Neural progenitor cell (in vitro differentiated cells): ENCODE data around the gene CDH3. TPM values are rescaled to one million over a fixed set of nuclear protein-coding genes. Genes with fewer than 3 reads are reported as not detected.

Experiments used
- DNase-seq: peaks from one replicate; pipeline ENCODE4 v3.0.0-alpha.2; 2016; ENCODE audit warnings: low spot score
- H2AFZ ChIP-seq: fragments of 200-600 bp; sonication (generic); replicated peaks from 2 replicates; pipeline ENCODE4 v1.6.1; 2016; ENCODE audit warnings: antibody characterized with exemption
- H3F3A ChIP-seq: fragments of 200-600 bp; sonication (generic); 2 replicates; pipeline ENCODE4 v1.6.1; 2016; ENCODE audit warnings: antibody characterized with exemption, low read depth
- H3K27ac ChIP-seq: fragments of 200-600 bp; sonication (generic); 2 replicates; pipeline ENCODE4 v1.5.1; 2016; ENCODE audit warnings: mild to moderate bottlenecking
- H3K27me3 ChIP-seq: fragments of 200-600 bp; sonication (generic); 2 replicates; pipeline ENCODE4 v1.6.1; 2016; ENCODE audit warnings: mild to moderate bottlenecking, moderate library complexity
- H3K36me3 ChIP-seq: fragments of 200-600 bp; sonication (generic); 2 replicates; pipeline ENCODE4 v1.5.1; 2016
- H3K4me1 ChIP-seq: fragments of 200-600 bp; sonication (generic); 2 replicates; pipeline ENCODE4 v1.6.1; 2016; ENCODE audit warnings: mixed run types
- H3K4me2 ChIP-seq: fragments of 200-600 bp; sonication (generic); 2 replicates; pipeline ENCODE4 v1.6.1; 2016
- H3K4me3 ChIP-seq: fragments of 200-600 bp; sonication (generic); 2 replicates; pipeline ENCODE4 v1.5.1; 2016
- H3K79me2 ChIP-seq: fragments of 200-600 bp; sonication (generic); 2 replicates; pipeline ENCODE4 v1.6.1; 2016; ENCODE audit warnings: low read depth
- H3K9ac ChIP-seq: fragments of 200-600 bp; sonication (generic); 2 replicates; pipeline ENCODE4 v1.6.1; 2016
- H3K9me3 ChIP-seq: fragments of 200-600 bp; sonication (generic); 2 replicates; pipeline ENCODE4 v1.5.1; 2016; ENCODE audit warnings: low read depth
- H4K20me1 ChIP-seq: fragments of 200-600 bp; sonication (generic); 2 replicates; pipeline ENCODE4 v1.6.1; 2016; ENCODE audit warnings: low read depth
- H3K27ac Mint-ChIP-seq: 3 replicates; pipeline ENCODE4 v1.8.0; 2021; ENCODE audit warnings: mixed read lengths
- H3K27me3 Mint-ChIP-seq: 2 replicates; pipeline ENCODE4 v1.8.0; 2022; ENCODE audit warnings: low read depth, mild to moderate bottlenecking, inconsistent platforms, moderate library complexity, mixed read lengths; ENCODE audit not compliant: insufficient read depth
- H3K36me3 Mint-ChIP-seq: 3 replicates; pipeline ENCODE4 v1.8.0; 2021; ENCODE audit warnings: mixed read lengths
- H3K4me1 Mint-ChIP-seq: 3 replicates; pipeline ENCODE4 v1.8.0; 2021; ENCODE audit warnings: mixed read lengths
- H3K4me3 Mint-ChIP-seq: 3 replicates; pipeline ENCODE4 v1.8.0; 2021; ENCODE audit warnings: mild to moderate bottlenecking, moderate library complexity, mixed read lengths
- H3K9me3 Mint-ChIP-seq: 3 replicates; pipeline ENCODE4 v1.8.0; 2020; ENCODE audit warnings: mixed read lengths
- CTCF ChIP-seq: fragments of 200-600 bp; sonication (generic); IDR thresholded peaks from 2 replicates; pipeline ENCODE4 v1.5.1; 2017; ENCODE audit warnings: antibody characterized with exemption, mild to moderate bottlenecking
- EZH2 ChIP-seq: fragments of 200-600 bp; sonication (generic); IDR thresholded peaks from 2 replicates; pipeline ENCODE4 v1.6.1; 2017; ENCODE audit warnings: antibody characterized with exemption, mild to moderate bottlenecking, moderate library complexity
- EZH2phosphoT487 ChIP-seq: fragments of 200-600 bp; sonication (generic); IDR thresholded peaks from 2 replicates; pipeline ENCODE4 v1.6.1; 2017; ENCODE audit warnings: antibody characterized with exemption
- total RNA-seq: library from RNA; depleted of rRNA; stranded (reverse); fragments of >200 nt; gene quantifications from 2 replicates; pipeline ENCODE4 v1.2.3, GENCODE V29; 2015; ENCODE audit warnings: low replicate concordance

The CDH3 gene
- total RNA-seq, 1 donor from 2014 or later, result 3.9 TPM

DNA sequence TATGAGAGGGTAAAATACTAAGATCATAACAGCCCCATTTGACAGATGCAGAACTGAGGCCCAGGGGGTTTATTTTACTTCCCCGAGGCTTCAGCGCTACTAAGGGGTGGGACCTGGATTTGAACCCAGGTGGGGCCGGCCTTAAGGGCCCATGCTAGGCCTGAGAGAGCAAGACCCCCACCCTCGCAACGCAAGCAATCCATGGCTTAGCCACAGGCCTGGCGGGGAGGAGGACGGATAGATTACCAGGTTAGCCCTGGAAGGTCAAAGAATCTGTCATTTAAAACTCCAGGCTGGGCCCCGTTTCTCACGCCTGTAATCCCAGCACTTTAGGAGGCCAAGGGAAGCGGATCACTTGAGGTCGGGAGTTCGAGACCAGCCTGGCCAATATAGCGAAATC lies 1.9 kb upstream of the CDH3 start:
- H3K4me1 ChIP-seq, result peaks cover 31% of the 10 kb centered on the region
- Mint-ChIP-seq H3K9me3 (no peaks in the 10 kb centered on the region), H3K4me1 (peaks cover 27% of the 10 kb centered on the region), H3K27ac (no peak overlapping the region), H3K4me3 (peak overlapping the region; percentile 83), H3K27me3 (peaks cover 25% of the 10 kb centered on the region), H3K36me3 (no peaks in the 10 kb centered on the region)
- no peak overlapping the region for H3K27ac ChIP-seq
- TF ChIP-seq CTCF, result no peak
- no peak for TF ChIP-seq EZH2
- TF ChIP-seq EZH2phosphoT487, result no peak
- H3F3A ChIP-seq, result peaks cover 50% of the 10 kb centered on the region
- peaks cover 11% of the 10 kb centered on the region for H4K20me1 ChIP-seq
- H3K9ac ChIP-seq, result no peak overlapping the region
- peak overlapping the region; percentile 42 for H3K4me3 ChIP-seq
- peaks cover 44% of the 10 kb centered on the region for H3K27me3 ChIP-seq
- no peak overlapping the region for H2AFZ ChIP-seq
- H3K4me2 ChIP-seq, result peak overlapping the region; percentile 77
- peaks cover 7% of the 10 kb centered on the region for H3K79me2 ChIP-seq
- no peaks in the 10 kb centered on the region for H3K9me3 ChIP-seq
- H3K36me3 ChIP-seq, result no peaks in the 10 kb centered on the region
- no peak for DNase-seq

DNA sequence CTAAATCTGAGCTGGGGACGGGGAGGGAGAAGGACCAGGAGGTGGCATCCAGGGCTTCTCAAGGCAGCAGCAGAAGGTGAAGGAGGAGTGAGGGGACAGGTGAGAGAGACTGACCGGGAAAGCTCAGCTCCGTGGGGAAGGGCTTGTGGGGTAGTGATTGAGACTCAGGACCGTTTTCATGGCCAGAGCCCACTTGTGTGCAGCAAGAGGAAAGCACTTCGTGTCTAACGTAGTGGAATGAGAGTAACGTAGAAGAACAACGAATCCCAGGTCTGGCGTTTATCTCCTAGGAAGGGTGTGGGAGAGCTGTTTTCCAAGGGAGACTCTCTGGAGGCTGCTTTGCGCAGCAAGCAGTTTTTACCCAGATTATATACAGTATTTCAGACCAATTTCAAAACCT lies 1.3 kb upstream of the CDH3 start:
- Histone ChIP-seq H3K27ac (no peak overlapping the region), H3F3A (peaks cover 50% of the 10 kb centered on the region), H4K20me1 (peaks cover 11% of the 10 kb centered on the region), H3K4me1 (peaks cover 31% of the 10 kb centered on the region), H3K9me3 (no peaks in the 10 kb centered on the region), H2AFZ (no peak overlapping the region), H3K79me2 (peaks cover 7% of the 10 kb centered on the region), H3K9ac (no peak overlapping the region), H3K4me3 (peak overlapping the region; percentile 60), H3K27me3 (peaks cover 44% of the 10 kb centered on the region), H3K36me3 (no peaks in the 10 kb centered on the region), H3K4me2 (peak overlapping the region; percentile 96)
- TF ChIP-seq CTCF (no peak), EZH2 (no peak), EZH2phosphoT487 (no peak)
- Mint-ChIP-seq H3K27me3 (peaks cover 25% of the 10 kb centered on the region), H3K4me3 (peak overlapping the region; percentile 83), H3K4me1 (peaks cover 27% of the 10 kb centered on the region), H3K27ac (no peak overlapping the region), H3K9me3 (no peaks in the 10 kb centered on the region), H3K36me3 (no peaks in the 10 kb centered on the region)
- DNase-seq, result no peak

GRCh38 chr16:68644296-68644695 lies 814 bp upstream of the CDH3 start:
- peaks cover 50% of the 10 kb centered on the region for H3F3A ChIP-seq
- Mint-ChIP-seq H3K27me3 (peaks cover 25% of the 10 kb centered on the region), H3K36me3 (no peaks in the 10 kb centered on the region), H3K27ac (no peak overlapping the region), H3K9me3 (no peaks in the 10 kb centered on the region), H3K4me3 (peak overlapping the region; percentile 83), H3K4me1 (peaks cover 27% of the 10 kb centered on the region)
- no peaks in the 10 kb centered on the region for H3K9me3 ChIP-seq
- peaks cover 10% of the 10 kb centered on the region for H3K79me2 ChIP-seq
- H4K20me1 ChIP-seq, result peaks cover 11% of the 10 kb centered on the region
- peaks cover 31% of the 10 kb centered on the region for H3K4me1 ChIP-seq
- no peak overlapping the region for H3K9ac ChIP-seq
- peak; percentile 60 for DNase-seq
- no peak overlapping the region for H2AFZ ChIP-seq
- peak overlapping the region; percentile 60 for H3K4me3 ChIP-seq
- H3K27me3 ChIP-seq, result peaks cover 44% of the 10 kb centered on the region
- H3K4me2 ChIP-seq, result peak overlapping the region; percentile 96
- TF ChIP-seq EZH2 (no peak), EZH2phosphoT487 (peak; percentile 27)
- no peaks in the 10 kb centered on the region for H3K36me3 ChIP-seq
- H3K27ac ChIP-seq, result no peak overlapping the region

GRCh38 chr16:68645494-68646388 lies 631 bp downstream of the CDH3 start:
- no peak overlapping the region for H3K27ac ChIP-seq
- Mint-ChIP-seq H3K27ac (no peak overlapping the region), H3K4me3 (peak overlapping the region; percentile 82), H3K4me1 (peaks cover 27% of the 10 kb centered on the region), H3K36me3 (no peaks in the 10 kb centered on the region), H3K27me3 (peaks cover 25% of the 10 kb centered on the region), H3K9me3 (no peaks in the 10 kb centered on the region)
- no peaks in the 10 kb centered on the region for H3K9me3 ChIP-seq
- H3K27me3 ChIP-seq, result peaks cover 44% of the 10 kb centered on the region
- no peaks in the 10 kb centered on the region for H3K36me3 ChIP-seq
- H3K4me1 ChIP-seq, result peaks cover 31% of the 10 kb centered on the region
- peak overlapping the region; percentile 96 for H3K4me2 ChIP-seq
- DNase-seq, result peak; percentile 86
- H3K79me2 ChIP-seq, result peaks cover 14% of the 10 kb centered on the region
- no peak for TF ChIP-seq EZH2
- TF ChIP-seq EZH2phosphoT487, result no peak
- TF ChIP-seq CTCF, result no peak
- peak overlapping the region; percentile 60 for H3K4me3 ChIP-seq
- peaks cover 11% of the 10 kb centered on the region for H4K20me1 ChIP-seq
- H2AFZ ChIP-seq, result peak overlapping the region; percentile 72
- H3K9ac ChIP-seq, result no peak overlapping the region
- H3F3A ChIP-seq, result peaks cover 50% of the 10 kb centered on the region
